Hepatocyte (in vitro differentiated cells): ENCODE measurements around the gene ALDOB.

Experiments
- CTCF ChIP-seq: fragments of 200-600 bp; sonication (generic); IDR thresholded peaks from 2 replicates; pipeline ENCODE4 v1.5.1; 2016; ENCODE audit warnings: antibody characterized with exemption, mild to moderate bottlenecking; ENCODE audit not compliant: poor library complexity
- EZH2 ChIP-seq: fragments of 200-600 bp; sonication (generic); IDR thresholded peaks from 2 replicates; pipeline ENCODE4 v1.6.1; 2016; ENCODE audit warnings: antibody characterized with exemption, mild to moderate bottlenecking, borderline replicate concordance
- EZH2phosphoT487 ChIP-seq: fragments of 200-600 bp; sonication (generic); IDR thresholded peaks from one replicate; pipeline ENCODE4 v1.6.1; 2018; ENCODE audit warnings: antibody characterized with exemption, mild to moderate bottlenecking, low read depth, moderate library complexity; ENCODE audit not compliant: unreplicated experiment, severe bottlenecking

- TF ChIP-seq EZH2phosphoT487 (no peak), CTCF (no peak), EZH2 (no peak)
Observed at GRCh38 chr9:101442318-101442717, 6.7 kb upstream of the ALDOB start.
